Ishikawa (cell line): ENCODE results near the gene ZNF160.

ENCODE experiments used
- CEBPB ChIP-seq: IDR thresholded peaks from 2 replicates; pipeline ENCODE4 v1.6.1; 2012
- CREB1 ChIP-seq: IDR thresholded peaks from 2 replicates; pipeline ENCODE4 v1.6.1; 2012; ENCODE audit warnings: low read depth
- EGR1 ChIP-seq: IDR thresholded peaks from 2 replicates; pipeline ENCODE4 v1.6.1; 2012
- EP300 ChIP-seq: IDR thresholded peaks from 2 replicates; pipeline ENCODE4 v1.6.1; 2012; ENCODE audit warnings: borderline replicate concordance
- FOXM1 ChIP-seq: IDR thresholded peaks from 2 replicates; pipeline ENCODE4 v1.6.1; 2012; ENCODE audit warnings: low read depth, borderline replicate concordance
- MAX ChIP-seq: IDR thresholded peaks from 2 replicates; pipeline ENCODE4 v1.6.1; 2012
- NFIC ChIP-seq: IDR thresholded peaks from 2 replicates; pipeline ENCODE4 v1.6.1; 2012
- RAD21 ChIP-seq: IDR thresholded peaks from 2 replicates; pipeline ENCODE4 v1.6.1; 2012; ENCODE audit warnings: low read depth
- TAF1 ChIP-seq: IDR thresholded peaks from 2 replicates; pipeline ENCODE4 v1.6.1; 2012; ENCODE audit warnings: low read depth, mild to moderate bottlenecking
- TCF12 ChIP-seq: IDR thresholded peaks from 2 replicates; pipeline ENCODE4 v1.6.1; 2012; ENCODE audit warnings: low read depth
- TEAD4 ChIP-seq: IDR thresholded peaks from 2 replicates; pipeline ENCODE4 v1.6.1; 2012
- USF1 ChIP-seq: IDR thresholded peaks from 2 replicates; pipeline ENCODE4 v1.6.1; 2012
- YY1 ChIP-seq: IDR thresholded peaks from 2 replicates; pipeline ENCODE4 v1.6.1; 2012; ENCODE audit warnings: low read depth
- ZBTB7A ChIP-seq: IDR thresholded peaks from 2 replicates; pipeline ENCODE4 v1.6.1; 2012; ENCODE audit warnings: low read depth
- TF ChIP-seq, protein P1 (sequence below): IDR thresholded peaks from 2 replicates; pipeline ENCODE4 v1.6.1; 2012; ENCODE audit warnings: low read depth, mild to moderate bottlenecking

Gene ZNF160

DNA sequence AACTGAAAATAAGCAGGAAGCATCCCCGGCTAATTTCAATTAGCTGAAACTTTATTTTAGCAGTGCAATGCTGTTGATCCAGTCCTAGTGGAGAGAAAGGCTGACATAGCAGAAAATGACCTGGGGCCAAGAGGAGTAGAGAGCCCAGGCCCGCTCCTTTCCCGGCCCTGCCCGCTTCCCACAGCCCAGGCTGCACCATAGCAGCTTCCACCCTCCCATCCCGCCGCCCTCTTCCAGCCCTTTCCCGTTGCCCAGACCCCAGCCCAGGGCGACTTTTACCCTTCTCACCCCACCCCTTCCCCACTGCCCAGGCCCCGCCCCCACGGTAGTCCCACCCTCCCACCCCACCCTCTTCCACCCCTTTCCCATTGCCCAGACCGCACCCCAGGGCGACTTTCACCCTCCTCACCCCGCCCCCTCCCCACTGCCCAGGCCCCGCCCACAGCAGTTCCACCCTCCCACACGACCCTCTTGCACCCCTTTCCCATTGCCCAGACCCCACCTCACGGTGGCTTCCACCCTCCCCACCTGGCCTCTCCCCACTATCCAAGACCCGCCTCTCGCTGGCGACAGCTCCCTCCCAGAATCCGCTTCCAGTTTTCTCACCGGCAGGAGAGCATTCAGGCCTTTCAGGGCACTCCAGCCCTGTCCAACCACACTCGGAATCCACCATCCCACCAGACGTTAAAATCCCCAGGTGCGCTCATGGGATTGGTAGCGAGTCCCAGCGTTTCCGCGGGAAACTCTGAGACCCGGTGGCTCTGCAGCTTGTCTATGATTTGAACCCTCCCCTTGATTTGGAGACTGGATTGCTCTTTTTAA, 8.3 kb downstream of the ZNF160 start:
- TF ChIP-seq NFIC (no peak), YY1 (no peak), FOXM1 (no peak), CREB1 (no peak), CEBPB (no peak), MAX (no peak), TCF12 (no peak), TAF1 (no peak), ZBTB7A (no peak), EGR1 (no peak), TEAD4 (no peak), EP300 (no peak), USF1 (no peak), RAD21 (no peak)
- TF ChIP-seq, protein P1, sequence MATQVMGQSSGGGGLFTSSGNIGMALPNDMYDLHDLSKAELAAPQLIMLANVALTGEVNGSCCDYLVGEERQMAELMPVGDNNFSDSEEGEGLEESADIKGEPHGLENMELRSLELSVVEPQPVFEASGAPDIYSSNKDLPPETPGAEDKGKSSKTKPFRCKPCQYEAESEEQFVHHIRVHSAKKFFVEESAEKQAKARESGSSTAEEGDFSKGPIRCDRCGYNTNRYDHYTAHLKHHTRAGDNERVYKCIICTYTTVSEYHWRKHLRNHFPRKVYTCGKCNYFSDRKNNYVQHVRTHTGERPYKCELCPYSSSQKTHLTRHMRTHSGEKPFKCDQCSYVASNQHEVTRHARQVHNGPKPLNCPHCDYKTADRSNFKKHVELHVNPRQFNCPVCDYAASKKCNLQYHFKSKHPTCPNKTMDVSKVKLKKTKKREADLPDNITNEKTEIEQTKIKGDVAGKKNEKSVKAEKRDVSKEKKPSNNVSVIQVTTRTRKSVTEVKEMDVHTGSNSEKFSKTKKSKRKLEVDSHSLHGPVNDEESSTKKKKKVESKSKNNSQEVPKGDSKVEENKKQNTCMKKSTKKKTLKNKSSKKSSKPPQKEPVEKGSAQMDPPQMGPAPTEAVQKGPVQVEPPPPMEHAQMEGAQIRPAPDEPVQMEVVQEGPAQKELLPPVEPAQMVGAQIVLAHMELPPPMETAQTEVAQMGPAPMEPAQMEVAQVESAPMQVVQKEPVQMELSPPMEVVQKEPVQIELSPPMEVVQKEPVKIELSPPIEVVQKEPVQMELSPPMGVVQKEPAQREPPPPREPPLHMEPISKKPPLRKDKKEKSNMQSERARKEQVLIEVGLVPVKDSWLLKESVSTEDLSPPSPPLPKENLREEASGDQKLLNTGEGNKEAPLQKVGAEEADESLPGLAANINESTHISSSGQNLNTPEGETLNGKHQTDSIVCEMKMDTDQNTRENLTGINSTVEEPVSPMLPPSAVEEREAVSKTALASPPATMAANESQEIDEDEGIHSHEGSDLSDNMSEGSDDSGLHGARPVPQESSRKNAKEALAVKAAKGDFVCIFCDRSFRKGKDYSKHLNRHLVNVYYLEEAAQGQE: no peak

DNA sequence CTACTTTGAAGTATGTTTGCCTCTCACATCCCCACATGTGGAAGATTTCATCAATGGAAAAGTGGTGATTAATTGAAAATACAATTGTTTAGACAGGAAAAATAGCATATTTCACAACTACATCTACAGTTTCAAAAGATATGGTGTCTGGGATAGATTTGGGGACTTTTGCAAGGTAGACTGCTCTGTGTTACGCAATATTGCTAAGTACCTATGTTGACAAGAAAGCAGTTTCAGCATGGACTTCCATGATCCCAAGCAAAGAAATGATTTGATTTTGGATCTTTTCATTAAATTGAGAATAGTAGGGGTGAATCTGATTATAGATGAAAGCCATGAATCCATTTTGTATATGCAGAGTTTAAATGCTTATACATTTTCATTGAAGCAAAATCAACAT, 10.5 kb downstream of the ZNF160 start:
- peak; percentile 44; the same call in 1 of the 2 replicates for TF ChIP-seq CEBPB
- no peak for TF ChIP-seq TEAD4

GRCh38 chr19:53091413-53092254, 11.6 kb downstream of the ZNF160 start:
- TF ChIP-seq TAF1 (no peak), CEBPB (no peak), CREB1 (no peak), EGR1 (no peak), TEAD4 (no peak), USF1 (no peak), RAD21 (no peak)

GRCh38 chr19:53088091-53088490, 15.1 kb downstream of the ZNF160 start:
- TF ChIP-seq CREB1: no peak
- TF ChIP-seq, protein P1: no peak
- TF ChIP-seq MAX: no peak
- no peak for TF ChIP-seq EGR1
- TF ChIP-seq NFIC: no peak
- TF ChIP-seq RAD21: no peak
- TF ChIP-seq YY1: no peak
- no peak for TF ChIP-seq CEBPB
- no peak for TF ChIP-seq EP300
- no peak for TF ChIP-seq ZBTB7A
- TF ChIP-seq TCF12: no peak
- TF ChIP-seq TAF1: no peak
- no peak for TF ChIP-seq TEAD4
- no peak for TF ChIP-seq USF1

- TF ChIP-seq TAF1 (no peak), CREB1 (no peak), EGR1 (no peak), MAX (no peak), YY1 (no peak), USF1 (no peak), TEAD4 (no peak), RAD21 (no peak)
- TF ChIP-seq, protein P1: no peak
Observed at GRCh38 chr19:53086949-53087348, 16.3 kb downstream of the ZNF160 start.
